Tibial nerve (tissue), 4 donors: ENCODE data around the gene AKAP5. TPM values are rescaled to one million over a fixed set of nuclear protein-coding genes. Genes with fewer than 3 reads are reported as not detected.
A peak's percentile ranks its signal among the peaks of the same experiment; 100 is the strongest.

ENCODE experiments used
- DNase-seq, 2 donors: peaks; one replicate each; pipeline ENCODE4 v3.0.0-alpha.2; 2019; ENCODE audit warnings: low spot score in 2 of 2
- H3K27ac ChIP-seq, 4 donors: fragments of 200-600 bp; sonication (generic) in 3 of 4; one replicate each; pipeline ENCODE4 v1.5.1; 2017 to 2019; ENCODE audit warnings: mild to moderate bottlenecking in 1 of 4
- H3K27me3 ChIP-seq, 2 donors: fragments of 200-600 bp; sonication (generic) in 1 of 2; one replicate each; pipeline versions ENCODE4 v1.5.1 to v1.6.0; 2017 to 2019
- H3K36me3 ChIP-seq, 3 donors: fragments of 200-600 bp; sonication (generic); one replicate each; pipeline ENCODE4 v1.5.1; 2018 to 2019
- H3K4me1 ChIP-seq, 4 donors: fragments of 200-600 bp; sonication (generic) in 3 of 4; one replicate each; pipeline ENCODE4 v1.5.1; 2017 to 2019
- H3K4me3 ChIP-seq, 4 donors: fragments of 200-600 bp; sonication (generic) in 3 of 4; one replicate each; pipeline ENCODE4 v1.5.1; 2017 to 2019; ENCODE audit warnings: mild to moderate bottlenecking in 1 of 4, moderate library complexity in 1 of 4
- H3K9me3 ChIP-seq, 4 donors: fragments of 200-600 bp; sonication (generic) in 3 of 4; one replicate each; pipeline ENCODE4 v1.5.1; 2017 to 2019
- CTCF ChIP-seq, 5 experiments: fragments of 200-600 bp in 3 of 5; fragments of 450-650 bp in 2 of 5; sonication (generic) in 3 of 5; IDR thresholded peaks; one replicate each; pipeline ENCODE4 v1.5.1; 2016 to 2019; ENCODE audit warnings: antibody characterized with exemption in 5 of 5, mild to moderate bottlenecking in 3 of 5, moderate library complexity in 2 of 5
- EP300 ChIP-seq, 2 donors: sonication (generic); formaldehyde crosslinking; IDR thresholded peaks; one replicate each; pipeline ENCODE4 v1.6.1; 2017; ENCODE audit warnings: antibody characterized with exemption in 2 of 2, mild to moderate bottlenecking in 1 of 2
- POLR2A ChIP-seq, 2 donors: fragments of 450-650 bp; IDR thresholded peaks; one replicate each; pipeline ENCODE4 v1.6.1; 2017; ENCODE audit warnings: antibody characterized with exemption in 2 of 2, mild to moderate bottlenecking in 2 of 2, moderate library complexity in 2 of 2
- WGBS, 2 donors: methylation state at CpG; one replicate each; pipeline ENCODE4 v1.1.5; 2018; 5-methylcytosine and 5-hydroxymethylcytosine counted together
- total RNA-seq, 4 donors: library from RNA; depleted of rRNA; stranded (reverse); fragments of >200 nt; gene quantifications; one replicate each; pipeline ENCODE4 v1.1.0, GENCODE V29; 2016

The AKAP5 gene
- total RNA-seq, 4 donors from 2014 or later = 0.22 to 0.90 (median 0.50) TPM

- no peak for TF ChIP-seq CTCF (IDR thresholded peaks at IDR 0.05)
- peak in 1 of 2 donors; percentile 61 for TF ChIP-seq EP300 (IDR thresholded peaks at IDR 0.05)
- peak; percentile 24 to 70 for DNase-seq
- no peaks in the 10 kb centered on the region for H3K36me3 ChIP-seq
- H3K27me3 ChIP-seq = no peaks in the 10 kb centered on the region
- peak overlapping the region in 3 of 4 donors; percentile 64 to 99 (median 93) for H3K4me3 ChIP-seq
- WGBS, 2 donors = 42 to 47% methylated on average over 8 of the region's 8 CpGs
- H3K27ac ChIP-seq = peak overlapping the region; percentile 96 to 100 (median 100)
- no peaks in the 10 kb centered on the region for H3K9me3 ChIP-seq
- peaks cover 0 to 51% (median 34%) of the 10 kb centered on the region in 4 donors for H3K4me1 ChIP-seq
Observed at GRCh38 chr14:64501411-64502171, 36.3 kb downstream of the AKAP5 start.

- no peak for DNase-seq
- peak overlapping the region; percentile 96 to 100 (median 100) for H3K27ac ChIP-seq
- no peaks in the 10 kb centered on the region for H3K36me3 ChIP-seq
- no peaks in the 10 kb centered on the region for H3K9me3 ChIP-seq
- H3K27me3 ChIP-seq = no peaks in the 10 kb centered on the region
- WGBS, 2 donors = 53 to 56% methylated on average over 6 of the region's 6 CpGs
- peaks cover 0 to 59% (median 38%) of the 10 kb centered on the region in 4 donors for H3K4me1 ChIP-seq
- peak overlapping the region; percentile 64 to 99 (median 94) for H3K4me3 ChIP-seq
- no peak for TF ChIP-seq CTCF (IDR thresholded peaks at IDR 0.05)
- no peak for TF ChIP-seq EP300 (IDR thresholded peaks at IDR 0.05)
- TF ChIP-seq POLR2A (IDR thresholded peaks at IDR 0.05) = no peak
Observed at GRCh38 chr14:64502456-64502855, 37.2 kb downstream of the AKAP5 start.

DNA sequence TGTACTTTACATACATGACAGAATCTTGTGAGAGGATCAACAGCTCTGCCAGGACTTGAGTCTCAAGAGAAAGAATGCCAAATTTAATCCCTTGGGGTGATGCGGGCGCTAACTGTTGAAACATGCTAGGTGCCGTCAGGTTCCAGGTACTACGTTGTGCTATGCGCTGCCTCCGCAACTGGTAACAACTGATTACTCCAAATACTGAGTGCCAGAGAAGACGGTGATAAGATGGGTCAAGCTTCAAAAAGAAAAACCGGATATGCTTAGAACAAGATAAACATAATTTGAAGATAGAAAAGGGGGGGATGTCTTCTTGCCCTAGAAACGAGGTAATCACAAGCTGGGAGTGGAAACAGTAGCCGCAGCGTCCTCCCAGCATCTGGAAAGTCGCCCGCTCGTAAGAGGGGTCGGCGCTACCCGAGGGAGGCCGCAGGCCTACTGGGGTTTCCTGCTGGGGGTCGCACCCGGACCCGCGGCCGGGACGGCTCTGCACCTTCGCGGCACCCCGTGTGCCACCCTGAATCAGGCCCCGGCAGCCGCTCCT, 37.7 kb downstream of the AKAP5 start:
- DNase-seq = no peak
- WGBS, 2 donors = 1% methylated on average over 28 to 29 of the region's 29 CpGs
- H3K36me3 ChIP-seq = no peaks in the 10 kb centered on the region
- H3K4me3 ChIP-seq = peak overlapping the region; percentile 64 to 99 (median 94)
- no peaks in the 10 kb centered on the region for H3K27me3 ChIP-seq
- peaks cover 0 to 61% (median 40%) of the 10 kb centered on the region in 4 donors for H3K4me1 ChIP-seq
- H3K9me3 ChIP-seq = no peaks in the 10 kb centered on the region
- H3K27ac ChIP-seq = peak overlapping the region; percentile 96 to 100 (median 100)
- TF ChIP-seq POLR2A (IDR thresholded peaks at IDR 0.05) (no peak), EP300 (IDR thresholded peaks at IDR 0.05) (no peak)

DNA sequence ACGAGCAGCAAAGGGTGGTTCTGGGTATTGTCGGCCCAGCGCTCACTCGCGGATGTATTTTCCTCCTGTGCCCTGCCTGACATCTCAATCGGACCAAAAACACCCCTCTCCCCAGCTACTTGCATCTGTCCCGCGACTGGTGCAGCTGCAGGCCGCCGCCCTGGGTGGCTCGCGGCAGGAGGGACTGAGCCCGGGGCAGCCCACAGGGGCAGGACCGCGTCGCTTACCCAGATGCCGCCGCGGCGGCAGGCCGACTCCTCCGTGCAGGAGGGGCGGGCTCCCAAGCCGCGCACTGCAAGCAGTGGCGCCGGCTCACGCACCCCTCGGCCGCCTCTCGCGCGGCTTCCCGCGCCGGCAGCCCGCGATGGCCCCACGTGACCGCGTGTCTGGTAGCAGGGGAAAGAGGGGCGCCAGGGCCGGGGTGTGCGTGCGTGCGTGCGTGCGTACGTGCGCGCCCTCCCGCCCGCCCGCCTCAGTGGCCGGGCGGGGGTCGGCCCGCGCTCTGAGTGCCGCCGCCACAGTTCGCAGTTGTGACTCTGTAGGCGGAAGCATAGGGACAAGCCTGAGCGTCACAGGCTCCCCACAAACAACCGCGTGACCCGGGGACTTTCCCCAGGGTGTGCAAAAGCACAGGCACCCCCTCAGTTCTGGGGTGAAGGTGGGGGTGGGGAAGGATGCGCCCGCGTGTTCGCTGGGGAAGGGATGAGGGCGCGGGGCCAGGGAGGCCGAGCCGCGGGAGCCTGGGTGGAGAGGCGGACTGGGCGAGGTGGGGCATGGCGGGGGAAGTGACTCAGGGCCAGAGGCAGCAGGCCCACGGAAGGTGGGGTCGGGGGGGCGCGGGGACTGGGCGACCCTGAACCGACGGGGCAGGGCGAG, 38.4 kb downstream of the AKAP5 start, which contains the start of gene ZBTB25:
Gene ZBTB25 (minus strand): TSS at position 405 of the 876 bp plus-strand sequence. CDS start 13,305 bp downstream, outside the sequence.
- DNase-seq = peak; percentile 73 to 78
- peak; percentile 56 to 82 for TF ChIP-seq POLR2A (IDR thresholded peaks at IDR 0.05)
- TF ChIP-seq EP300 (IDR thresholded peaks at IDR 0.05) = peak in 1 of 2 donors; percentile 72
- TF ChIP-seq CTCF (IDR thresholded peaks at IDR 0.05) = peak in 1 of 5 experiments; percentile 35
- Histone ChIP-seq H3K4me3 (peak within 1 kb of the TSS; percentile 64 to 99 (median 94)), H3K27me3 (no peaks in the 10 kb centered on the region), H3K27ac (peak within 1 kb of the TSS; percentile 96 to 100 (median 100)), H3K4me1 (peaks cover 0 to 68% (median 43%) of the 10 kb centered on the region in 4 donors), H3K36me3 (no peaks in the 10 kb centered on the region), H3K9me3 (no peaks in the 10 kb centered on the region)
- 1% methylated on average over 14 to 73 of the region's 87 CpGs for WGBS, 2 donors

- TF ChIP-seq EP300 (IDR thresholded peaks at IDR 0.05) = peak in 1 of 2 donors; percentile 67
- peak; percentile 58 for TF ChIP-seq POLR2A (IDR thresholded peaks at IDR 0.05)
- peak in 1 of 5 experiments; percentile 3 for TF ChIP-seq CTCF (IDR thresholded peaks at IDR 0.05)
- 0 to 1% methylated on average over 24 to 45 of the region's 63 CpGs for WGBS, 2 donors
- peaks cover 0 to 72% (median 46%) of the 10 kb centered on the region in 4 donors for H3K4me1 ChIP-seq
- no peaks in the 10 kb centered on the region for H3K9me3 ChIP-seq
- no peaks in the 10 kb centered on the region for H3K27me3 ChIP-seq
- peak; percentile 54 to 58 for DNase-seq
- peak within 1 kb of the TSS; percentile 96 to 100 (median 100) for H3K27ac ChIP-seq
- H3K36me3 ChIP-seq = no peaks in the 10 kb centered on the region
- H3K4me3 ChIP-seq = peak within 1 kb of the TSS; percentile 64 to 99 (median 94)
Observed at GRCh38 chr14:64504310-64504896, 39.1 kb downstream of the AKAP5 start, which contains the start of gene ZBTB1. TSS of gene ZBTB1 (plus strand) at chr14:64504770. CDS start at chr14:64521505, 16,735 bp downstream.
